PC-9 (cell line): Measurements from ENCODE around the gene EXT2. TPM values are rescaled to one million over a fixed set of nuclear protein-coding genes. Genes with fewer than 3 reads are reported as not detected.

Experiments used
- BruUV-seq: library from RNA; stranded (reverse); fragments of 400-500 nt; replicated peaks from 2 replicates; lab custom pipeline; 2021; lab: Mats Ljungman, UMichigan
- CTCF ChIA-PET: fragments of 300-600 bp; sonication (Branson Sonifier 250); formaldehyde crosslinking; loops from one replicate; lab custom pipeline; 2022; ENCODE audit warnings: antibody characterized with exemption; lab: Charles Lee
- POLR2A ChIA-PET: fragments of 300-600 bp; sonication (Branson Sonifier 250); formaldehyde crosslinking; loops from one replicate; lab custom pipeline; 2022; ENCODE audit warnings: antibody characterized with exemption; ENCODE audit not compliant: unreplicated experiment; lab: Charles Lee
- DNase-seq, 2 experiments: peaks; one replicate each; pipeline versions ENCODE4 v3.0.0 to v3.0.0-alpha.2; 2015 to 2022; ENCODE audit warnings: mixed read lengths in 1 of 2
- H2AFZ ChIP-seq: fragments of 200-600 bp; sonication (generic); 2 replicates; pipeline ENCODE4 v1.8.1; 2017; ENCODE audit warnings: antibody characterized with exemption
- H3F3A ChIP-seq: fragments of 200-600 bp; sonication (generic); 2 replicates; pipeline ENCODE4 v1.8.1; 2017; ENCODE audit warnings: antibody characterized with exemption, mild to moderate bottlenecking, low read depth; ENCODE audit not compliant: insufficient read depth
- H3K27ac ChIP-seq: fragments of 200-600 bp; sonication (generic); 2 replicates; pipeline ENCODE4 v1.6.1; 2016; ENCODE audit warnings: mixed run types
- H3K27me3 ChIP-seq: fragments of 200-600 bp; sonication (generic); 2 replicates; pipeline ENCODE4 v1.6.1; 2016; ENCODE audit warnings: low read depth, mixed run types; ENCODE audit not compliant: insufficient read depth
- H3K36me3 ChIP-seq: fragments of 200-600 bp; sonication (generic); 2 replicates; pipeline ENCODE4 v1.6.1; 2016; ENCODE audit warnings: low read depth, mixed run types
- H3K4me1 ChIP-seq: fragments of 200-600 bp; sonication (generic); replicated peaks from 2 replicates; pipeline ENCODE4 v1.6.1; 2016; ENCODE audit warnings: mixed run types; ENCODE audit not compliant: insufficient read depth
- H3K4me2 ChIP-seq: fragments of 200-600 bp; sonication (generic); 2 replicates; pipeline ENCODE4 v1.6.1; 2017; ENCODE audit warnings: mixed run types
- H3K4me3 ChIP-seq: fragments of 200-600 bp; sonication (generic); 2 replicates; pipeline ENCODE4 v1.6.1; 2016; ENCODE audit warnings: mixed run types
- H3K79me2 ChIP-seq: fragments of 200-600 bp; sonication (generic); 2 replicates; pipeline ENCODE4 v1.6.1; 2017; ENCODE audit warnings: low read depth, mixed run types
- H3K9me2 ChIP-seq: fragments of 200-600 bp; sonication (generic); 2 replicates; pipeline ENCODE4 v1.8.1; 2017; ENCODE audit warnings: mild to moderate bottlenecking; ENCODE audit not compliant: insufficient read depth
- H3K9me3 ChIP-seq: fragments of 200-600 bp; sonication (generic); 2 replicates; pipeline ENCODE4 v1.8.1; 2016; ENCODE audit warnings: low read depth; ENCODE audit not compliant: insufficient read depth
- H4K20me1 ChIP-seq: fragments of 200-600 bp; sonication (generic); 2 replicates; pipeline ENCODE4 v1.8.1; 2017; ENCODE audit not compliant: insufficient read depth
- CTCF ChIP-seq: fragments of 200-600 bp; sonication (generic); conservative IDR thresholded peaks from 2 replicates; pipeline ENCODE4 v1.6.1; 2017; ENCODE audit warnings: mixed run types, antibody characterized with exemption, mild to moderate bottlenecking, moderate library complexity
- EZH2 ChIP-seq: fragments of 200-600 bp; sonication (generic); IDR thresholded peaks from 2 replicates; pipeline ENCODE4 v1.8.0; 2017; ENCODE audit warnings: antibody characterized with exemption, low read depth
- intact Hi-C: fragments of 100-400 bp; cut with micrococcal nuclease; formaldehyde crosslinking; loops from one replicate; pipeline ENCODE4 v1.10.0; 2022; ENCODE audit not compliant: unreplicated experiment
- total RNA-seq: library from RNA; stranded (reverse); gene quantifications from 2 replicates; pipeline ENCODE4 v1.2.3, GENCODE V29; 2021

The EXT2 gene
- total RNA-seq, 1 experiment from 2014 or later, result 72.4 TPM

GRCh38 chr11:44140372-44140771 lies 44.9 kb downstream of the EXT2 start:
- no peak overlapping the region for H3K4me3 ChIP-seq
- H3K9me3 ChIP-seq, result no peaks in the 10 kb centered on the region
- H3K27ac ChIP-seq, result no peak overlapping the region
- peaks cover 21% of the 10 kb centered on the region for H4K20me1 ChIP-seq
- H2AFZ ChIP-seq, result no peak overlapping the region
- H3K4me1 ChIP-seq, result peaks cover 32% of the 10 kb centered on the region
- 0 out of 2 replicates have a peak, but pooled peaks cover 4% of the 10 kb centered on the region for H3K79me2 ChIP-seq
- DNase-seq, result no peak
- BruUV-seq, result no TSS peak
- intact Hi-C loops, result loop anchor here (5.0 kb wide), 1 partner anchor 147 kb away; no protein-coding TSS in a partner anchor
- TF ChIP-seq CTCF (no peak), EZH2 (no peak)
- no peak overlapping the region for H3K4me2 ChIP-seq
- CTCF ChIA-PET, result no interaction called here
- H3K27me3 ChIP-seq, result no peaks in the 10 kb centered on the region
- POLR2A ChIA-PET, result no interaction called here
- H3K36me3 ChIP-seq, result no peaks in the 10 kb centered on the region
- H3F3A ChIP-seq, result peaks cover 31% of the 10 kb centered on the region
- no peaks in the 10 kb centered on the region for H3K9me2 ChIP-seq

- H3K9me3 ChIP-seq, result no peaks in the 10 kb centered on the region
- ChIA-PET CTCF (no interaction called here), POLR2A (no interaction called here)
- no peak for TF ChIP-seq EZH2
- TF ChIP-seq CTCF, result no peak
- intact Hi-C loops, result loop anchor here (5.0 kb wide), 1 partner anchor 146 kb away; no protein-coding TSS in a partner anchor
- no peaks in the 10 kb centered on the region for H3K36me3 ChIP-seq
- H3K27me3 ChIP-seq, result no peaks in the 10 kb centered on the region
- peaks cover 36% of the 10 kb centered on the region for H3K4me1 ChIP-seq
- no TSS peak for BruUV-seq
- no peak overlapping the region for H2AFZ ChIP-seq
- H3K9me2 ChIP-seq, result no peaks in the 10 kb centered on the region
- 0 out of 2 replicates have a peak, but pooled peaks cover 5% of the 10 kb centered on the region for H3K79me2 ChIP-seq
- H3K4me3 ChIP-seq, result no peak overlapping the region
- peaks cover 18% of the 10 kb centered on the region for H4K20me1 ChIP-seq
- no peak for DNase-seq
- H3K27ac ChIP-seq, result no peak overlapping the region
- H3F3A ChIP-seq, result peaks cover 35% of the 10 kb centered on the region
- H3K4me2 ChIP-seq, result no peak overlapping the region
Observed at GRCh38 chr11:44140805-44141204, 45.3 kb downstream of the EXT2 start.

- TF ChIP-seq EZH2 (no peak), CTCF (no peak)
- H3K9me3 ChIP-seq, result no peaks in the 10 kb centered on the region
- H3K79me2 ChIP-seq, result 0 out of 2 replicates have a peak, but pooled peaks cover 5% of the 10 kb centered on the region
- BruUV-seq, result no TSS peak
- no peaks in the 10 kb centered on the region for H3K27me3 ChIP-seq
- POLR2A ChIA-PET, result interaction anchor here (0.5 kb wide), 1 partner anchor 16 kb away, joined by 3 read pairs; no protein-coding TSS in a partner anchor
- peaks cover 8% of the 10 kb centered on the region for H4K20me1 ChIP-seq
- peak; percentile 52 to 99 for DNase-seq
- CTCF ChIA-PET, result no interaction called here
- peak overlapping the region; percentile 20; the same call in 1 of the 2 replicates for H3K4me3 ChIP-seq
- H3F3A ChIP-seq, result peaks cover 35% of the 10 kb centered on the region
- H3K4me2 ChIP-seq, result peak overlapping the region; percentile 70
- H2AFZ ChIP-seq, result no peak overlapping the region
- no peaks in the 10 kb centered on the region for H3K9me2 ChIP-seq
- H3K27ac ChIP-seq, result peak overlapping the region; percentile 70
- H3K36me3 ChIP-seq, result 0 out of 2 replicates have a peak, but pooled peaks cover 5% of the 10 kb centered on the region
- H3K4me1 ChIP-seq, result peaks cover 38% of the 10 kb centered on the region
- intact Hi-C loops, result loop anchor here (5.0 kb wide), 1 partner anchor 143 kb away; no protein-coding TSS in a partner anchor
Observed at GRCh38 chr11:44143987-44144909, 48.8 kb downstream of the EXT2 start.
